Measurements from ENCODE around the gene ARSG.

ARSG gene

GRCh38 chr17:68460715-68461114, 169.4 kb downstream of the ARSG start:
- CTCF ChIA-PET, result interaction anchor here (0.7 to 16.1 kb wide), 7 partner anchors 8 to 297 kb away, joined by 3 to 177 read pairs (median 4); partner anchors contain the start of gene AMZ2
- TF ChIP-seq CTCF (IDR thresholded peaks at IDR 0.05; ENCODE audit: insufficient read depth, low read length, missing control alignments), result no peak
- no peak for DNase-seq (ENCODE audit: low read depth, low spot score)
- POLR2A ChIA-PET, result no interaction called here
- H3K4me3 ChIP-seq (ENCODE audit: low read depth, low read length), result no peak overlapping the region

GRCh38 chr17:68461122-68461539, 169.8 kb downstream of the ARSG start:
- ChIA-PET POLR2A (no interaction called here), CTCF (interaction anchor here (0.8 to 16.1 kb wide), 6 partner anchors 10 to 297 kb away, joined by 3 to 177 read pairs (median 4); partner anchors contain the start of gene AMZ2)
- DNase-seq (ENCODE audit: low read depth, low spot score), result no peak
- TF ChIP-seq CTCF (IDR thresholded peaks at IDR 0.05; ENCODE audit: insufficient read depth, low read length, missing control alignments), result no peak
- no peak overlapping the region for H3K4me3 ChIP-seq (ENCODE audit: low read depth, low read length)

- POLR2A ChIA-PET, result no interaction called here
These were observed 170.3 kb downstream of the ARSG start for GRCh38 chr17:68461589-68461988.

GRCh38 chr17:68462381-68463210, 171.3 kb downstream of the ARSG start:
- CTCF ChIA-PET, result interaction anchor here (0.6 to 16.1 kb wide), 21 partner anchors 9 to 405 kb away, joined by 3 to 177 read pairs (median 3); partner anchors contain the start of gene AMZ2
- peak; percentile 56 for TF ChIP-seq CTCF (IDR thresholded peaks at IDR 0.05; ENCODE audit: insufficient read depth, low read length, missing control alignments)
- POLR2A ChIA-PET, result no interaction called here
- DNase-seq (ENCODE audit: low read depth, low spot score), result peak; percentile 33
- H3K4me3 ChIP-seq (ENCODE audit: low read depth, low read length), result no peak overlapping the region

More at GRCh38 chr17:68461589-68461988, 170.3 kb downstream of the ARSG start:
- no peak for DNase-seq (ENCODE audit: low read depth, low spot score)
- no peak for TF ChIP-seq CTCF (IDR thresholded peaks at IDR 0.05; ENCODE audit: insufficient read depth, low read length, missing control alignments)
- no peak overlapping the region for H3K4me3 ChIP-seq (ENCODE audit: low read depth, low read length)
- CTCF ChIA-PET, result interaction anchor here (0.7 to 16.1 kb wide), 11 partner anchors 10 to 296 kb away, joined by 3 to 177 read pairs (median 5); partner anchors contain the start of gene AMZ2

GRCh38 chr17:68463211-68464019, 172.1 kb downstream of the ARSG start:
- ChIA-PET POLR2A (no interaction called here), CTCF (interaction anchor here (0.6 to 16.1 kb wide), 26 partner anchors 8 to 573 kb away, joined by 3 to 177 read pairs (median 4); no protein-coding TSS in a partner anchor)
- TF ChIP-seq CTCF (IDR thresholded peaks at IDR 0.05; ENCODE audit: insufficient read depth, low read length, missing control alignments), result no peak
- no peak overlapping the region for H3K4me3 ChIP-seq (ENCODE audit: low read depth, low read length)
- no peak for DNase-seq (ENCODE audit: low read depth, low spot score)

All from AG04449 (cell line).